HepG2 (cell line): ENCODE results near the gene SRSF1. TPM values are rescaled to one million over a fixed set of nuclear protein-coding genes. Genes with fewer than 3 reads are reported as not detected.
"Not testable (repeated sequence)": the region's sequence is repeated elsewhere in the genome, so short reads cannot be mapped to it uniquely, and the experiment has no call there.

ENCODE experiments used
- ATAC-seq: fragments of 200-7000 bp; cut with Tn5 transposase; 3 replicates; pipeline ENCODE4 v1.9.1; 2020; ENCODE audit warnings: mild to moderate bottlenecking, moderate library complexity
- BruUV-seq: library from RNA; stranded (reverse); fragments of 400-500 nt; replicated peaks from 2 replicates; lab custom pipeline; 2021; lab: Mats Ljungman, UMichigan
- CTCF ChIA-PET: fragments of 300-600 bp; formaldehyde crosslinking; extraction: SDS; loops from one replicate; lab custom pipeline; 2021; ENCODE audit warnings: low total read pairs, inconsistent platforms, low intra/inter-chr PET ratio; lab: Yijun Ruan, JAX
- POLR2A ChIA-PET: fragments of 350-600 bp; sonication (Branson Sonifier 250); formaldehyde crosslinking; loops from one replicate; lab custom pipeline; 2020; ENCODE audit warnings: antibody characterized with exemption, inconsistent platforms; lab: Yijun Ruan, JAX
- DNase-seq: peaks from one replicate; pipeline ENCODE4 v3.0.0-alpha.2; 2015; ENCODE audit warnings: low spot score
- FAIRE-seq: peaks from 3 replicates; lab custom pipeline; 2011; peaks lifted over from hg19 to GRCh38; lab: Jason Lieb, UNC
- H2AFZ ChIP-seq: one replicate; pipeline ENCODE4 v1.6.1; 2011; ENCODE audit warnings: low read length, inconsistent platforms
- H3K27ac ChIP-seq: fragments of 300-600 bp; 3 replicates; pipeline ENCODE4 v1.8.0; 2011; ENCODE audit warnings: mixed run types, mild to moderate bottlenecking, mixed read lengths, low read length, inconsistent platforms; ENCODE audit not compliant: insufficient read depth; ENCODE audit errors: extremely low read length
- H3K27me3 ChIP-seq, 2 experiments: fragments of 200-600 bp in 1 of 2; 2 replicates in 1 of 2; 3 replicates in 1 of 2; pipeline versions ENCODE4 v1.6.0 to v1.8.0; 2011; ENCODE audit warnings: low read length in 2 of 2, mild to moderate bottlenecking in 2 of 2, moderate library complexity in 2 of 2, inconsistent platforms in 1 of 2; ENCODE audit not compliant: insufficient read depth in 2 of 2, control insufficient read depth in 1 of 2
- H3K36me3 ChIP-seq, 2 experiments: fragments of 200-600 bp in 1 of 2; replicated peaks in 1 of 2; 2 replicates in 1 of 2; 3 replicates in 1 of 2; pipeline versions ENCODE4 v1.5.1 to v1.8.0; 2011; ENCODE audit warnings: low read length in 2 of 2, inconsistent platforms in 1 of 2; ENCODE audit not compliant: insufficient read depth in 2 of 2, control insufficient read depth in 1 of 2
- H3K4me1 ChIP-seq: 2 replicates; pipeline ENCODE4 v1.5.1; 2012; ENCODE audit warnings: low read length, inconsistent platforms; ENCODE audit not compliant: insufficient read depth
- H3K4me2 ChIP-seq: 2 replicates; pipeline ENCODE4 v1.6.0; 2011; ENCODE audit warnings: low read depth, low read length, inconsistent platforms
- H3K4me3 ChIP-seq, 3 experiments: fragments of 200-600 bp in 1 of 3; sonication (generic), shearing (Covaris generic) in 1 of 3; replicated peaks in 1 of 3; 2 replicates each; pipeline ENCODE4 v1.5.1; 2011 to 2016; ENCODE audit warnings: low read length in 3 of 3, inconsistent platforms in 2 of 3, low read depth in 2 of 3, mild to moderate bottlenecking in 2 of 3, control low read depth in 1 of 3, mixed read lengths in 1 of 3; ENCODE audit not compliant: insufficient read depth in 1 of 3
- H3K79me2 ChIP-seq: one replicate; pipeline ENCODE4 v1.6.1; 2011; ENCODE audit warnings: low read length, inconsistent platforms; ENCODE audit not compliant: insufficient read depth
- H3K9ac ChIP-seq: 2 replicates; pipeline ENCODE4 v1.6.0; 2011; ENCODE audit warnings: mild to moderate bottlenecking, low read depth, low read length, inconsistent platforms; ENCODE audit not compliant: insufficient read depth
- H3K9me3 ChIP-seq: 2 replicates; pipeline ENCODE4 v1.5.1; 2012; ENCODE audit warnings: mild to moderate bottlenecking, low read length
- H4K20me1 ChIP-seq: 2 replicates; pipeline ENCODE4 v1.6.0; 2011; ENCODE audit warnings: inconsistent platforms, mild to moderate bottlenecking, low read length, moderate library complexity; ENCODE audit not compliant: insufficient read depth
- BCL3 ChIP-seq: sonication (generic); formaldehyde crosslinking; IDR thresholded peaks from 2 replicates; pipeline ENCODE4 v1.5.1; 2020; ENCODE audit warnings: mild to moderate bottlenecking, missing genetic modification reagents, moderate library complexity
- EHMT2 ChIP-seq: fragments of 200-600 bp; sonication (generic); IDR thresholded peaks from 2 replicates; pipeline ENCODE4 v1.7.0; 2017; ENCODE audit warnings: antibody characterized with exemption, low read depth, low read length, borderline replicate concordance
- ETV5 ChIP-seq: IDR thresholded peaks from 2 replicates; pipeline ENCODE4 v1.6.1; 2018; ENCODE audit warnings: missing biosample characterization, missing genetic modification reagents, inconsistent platforms, borderline replicate concordance
- ISL2 ChIP-seq: sonication (generic); formaldehyde crosslinking; IDR thresholded peaks from 2 replicates; pipeline ENCODE4 v1.5.0; 2020; ENCODE audit warnings: missing genetic modification reagents
- MAF1 ChIP-seq: sonication (generic); formaldehyde crosslinking; IDR thresholded peaks from 2 replicates; pipeline ENCODE4 v1.5.0; 2020; ENCODE audit warnings: missing genetic modification reagents, borderline replicate concordance
- POLR2A ChIP-seq, 2 experiments: IDR thresholded peaks; 2 replicates each; pipeline ENCODE4 v1.6.1; 2011; ENCODE audit warnings: low read depth in 2 of 2, low read length in 2 of 2, mild to moderate bottlenecking in 1 of 2, moderate library complexity in 1 of 2; ENCODE audit not compliant: insufficient read depth in 1 of 2
- ZHX2 ChIP-seq, 2 experiments: sonication (generic) in 1 of 2; formaldehyde crosslinking in 1 of 2; IDR thresholded peaks; 2 replicates each; pipeline versions ENCODE4 v1.6.1 to v1.9.0; 2014 to 2022; ENCODE audit warnings: antibody characterized with exemption in 1 of 2, borderline replicate concordance in 1 of 2, inconsistent platforms in 1 of 2, low read depth in 1 of 2, missing genetic modification reagents in 1 of 2
- ZNF274 ChIP-seq: sonication (generic); formaldehyde crosslinking; IDR thresholded peaks from 2 replicates; pipeline ENCODE4 v1.5.1; 2020; ENCODE audit warnings: mild to moderate bottlenecking, missing genetic modification reagents
- ZNF678 ChIP-seq: sonication (generic); formaldehyde crosslinking; IDR thresholded peaks from 2 replicates; pipeline ENCODE4 v1.4.0; 2020; ENCODE audit warnings: mild to moderate bottlenecking, missing genetic modification reagents
- ZSCAN29 ChIP-seq: sonication (generic); formaldehyde crosslinking; conservative IDR thresholded peaks from 2 replicates; pipeline ENCODE4 v1.4.0; 2020; ENCODE audit warnings: mild to moderate bottlenecking, missing genetic modification reagents
- ZSCAN9 ChIP-seq: IDR thresholded peaks from 2 replicates; pipeline ENCODE4 v1.6.1; 2016; ENCODE audit warnings: borderline replicate concordance
- WGBS: methylation state at CpG from one replicate; pipeline ENCODE4 v1.1.6; 2017; ENCODE audit warnings: low lambda C conversion rate; 5-methylcytosine and 5-hydroxymethylcytosine counted together
- in situ Hi-C: cut with HindIII; loops from 2 replicates; pipeline ENCODE4 v1.10.0; 2017; ENCODE audit warnings: low pct_unique_long_range_greater_than_20kb; ENCODE audit not compliant: extremely low pct_ligation_motif_present
- intact Hi-C: fragments of 100-400 bp; cut with micrococcal nuclease; formaldehyde crosslinking; loops from one replicate; pipeline ENCODE4 v1.10.0; 2022; ENCODE audit not compliant: unreplicated experiment
- polyA plus RNA-seq, 8 experiments: library from polyadenylated mRNA; depleted of rRNA in 3 of 8; stranded (reverse) in 7 of 8; unstranded in 1 of 8; fragments of >200 nt; fragmentation: Illumina TruSeq in 4 of 8; extraction: Trizol in 4 of 8; gene quantifications; 2 replicates each; pipeline versions ENCODE4 v1.2.1 to v1.2.3, GENCODE V29; 2011 to 2016; ENCODE audit warnings: low read depth in 4 of 8, missing spikeins in 1 of 8, mixed read lengths in 1 of 8; ENCODE audit not compliant: insufficient read depth in 1 of 8
- total RNA-seq, 5 experiments: library from RNA; depleted of rRNA; stranded (reverse); fragments of >200 nt; fragmentation: Illumina TruSeq; extraction: Trizol; gene quantifications; 2 replicates each; pipeline ENCODE4 v1.2.3, GENCODE V29; 2016; ENCODE audit warnings: low read depth in 1 of 5

SRSF1 gene
- total and polyA plus RNA-seq, 2 of the 13 experiments (the other 11 are each of a cell fraction or from before 2014, with no cell fraction given), result 142 to 445 TPM

GRCh38 chr17:57958391-57958790 is 48.7 kb downstream of the SRSF1 start:
- H3K9me3 ChIP-seq, ATAC-seq, H3K27ac ChIP-seq, H3K36me3 ChIP-seq, H4K20me1 ChIP-seq, H3K9ac ChIP-seq, H2AFZ ChIP-seq, FAIRE-seq, in situ Hi-C loops, H3K79me2 ChIP-seq, BruUV-seq, intact Hi-C loops, DNase-seq, H3K4me2 ChIP-seq, CTCF ChIA-PET, H3K4me3 ChIP-seq: not testable (repeated sequence)
- peaks cover 46% of the 10 kb centered on the region for H3K4me1 ChIP-seq
- POLR2A ChIA-PET, result interaction anchor here (1.6 kb wide), 1 partner anchor 66 kb away, joined by 6 read pairs; no protein-coding TSS in a partner anchor
- 74% methylated on average over 15 of the region's 15 CpGs for WGBS
- H3K27me3 ChIP-seq, result peaks cover 16 to 54% of the 10 kb centered on the region in 2 experiments

GRCh38 chr17:57957886-57958285 is 49.2 kb downstream of the SRSF1 start:
- Histone ChIP-seq H2AFZ (no peak overlapping the region), H3K9me3 (no peaks in the 10 kb centered on the region), H3K27me3 (peaks cover 16 to 54% of the 10 kb centered on the region in 2 experiments), H3K4me1 (peaks cover 51% of the 10 kb centered on the region), H3K4me2 (no peak overlapping the region), H3K4me3 (no peak overlapping the region), H3K27ac (no peak overlapping the region), H3K9ac (no peak overlapping the region), H3K79me2 (no peaks in the 10 kb centered on the region), H4K20me1 (no peaks in the 10 kb centered on the region), H3K36me3 (no peaks in the 10 kb centered on the region)
- intact Hi-C loops, result loop anchor here (2.0 kb wide), 1 partner anchor 29 kb away; no protein-coding TSS in a partner anchor
- FAIRE-seq (no peak), DNase-seq (no peak), ATAC-seq (no peak)
- CTCF ChIA-PET, result no interaction called here
- no TSS peak for BruUV-seq
- 78% methylated on average over 3 of the region's 3 CpGs for WGBS
- in situ Hi-C loops, result no loop called here
- POLR2A ChIA-PET, result interaction anchor here (1.6 kb wide), 1 partner anchor 65 kb away, joined by 6 read pairs; no protein-coding TSS in a partner anchor
- TF ChIP-seq MAF1 (CRISPR knock-in tag) (no peak), ZNF274 (CRISPR knock-in tag) (no peak), BCL3 (CRISPR knock-in tag) (no peak), POLR2A (IDR thresholded peaks at IDR 0.05; ENCODE audit: insufficient read depth in 1 of 2, low read depth in 2 of 2, low read length in 2 of 2) (no peak), ZSCAN29 (CRISPR knock-in tag) (no peak), ZSCAN9 (CRISPR knock-in tag) (no peak), ETV5 (CRISPR knock-in tag) (no peak), EHMT2 (no peak), ZNF678 (CRISPR knock-in tag) (no peak), ZHX2 (IDR thresholded peaks at IDR 0.05; ENCODE audit: low read depth) (no peak), ZHX2 (CRISPR knock-in tag; IDR thresholded peaks at IDR 0.05; ENCODE audit: borderline replicate concordance) (no peak), ISL2 (CRISPR knock-in tag) (no peak)
